ENCODE results near the gene KNDC1.

Gene KNDC1

GRCh38 chr10:133198621-133199487 is 38.8 kb downstream of the KNDC1 start:
- no peak for TF ChIP-seq CTCF (IDR thresholded peaks at IDR 0.05; ENCODE audit: borderline replicate concordance, insufficient read depth, low read depth, low read length)
- H3K4me3 ChIP-seq (ENCODE audit: low read depth, low read length) = no peak overlapping the region

- H3K4me3 ChIP-seq (ENCODE audit: low read depth, low read length) = no peak overlapping the region
- TF ChIP-seq CTCF (IDR thresholded peaks at IDR 0.05; ENCODE audit: borderline replicate concordance, insufficient read depth, low read depth, low read length) = no peak
These were observed 39.5 kb downstream of the KNDC1 start for GRCh38 chr10:133199488-133199885.

- no peak overlapping the region for H3K4me3 ChIP-seq (ENCODE audit: low read depth, low read length)
- no peak for TF ChIP-seq CTCF (IDR thresholded peaks at IDR 0.05; ENCODE audit: borderline replicate concordance, insufficient read depth, low read depth, low read length)
These were observed 40.1 kb downstream of the KNDC1 start for GRCh38 chr10:133199992-133200611.

- H3K4me3 ChIP-seq (ENCODE audit: low read depth, low read length) = no peak overlapping the region
- TF ChIP-seq CTCF (IDR thresholded peaks at IDR 0.05; ENCODE audit: borderline replicate concordance, insufficient read depth, low read depth, low read length) = no peak
These were observed 40.6 kb downstream of the KNDC1 start for GRCh38 chr10:133200621-133201031.

- no peak overlapping the region for H3K4me3 ChIP-seq (ENCODE audit: low read depth, low read length)
- TF ChIP-seq CTCF (IDR thresholded peaks at IDR 0.05; ENCODE audit: borderline replicate concordance, insufficient read depth, low read depth, low read length) = no peak
These were observed 41.3 kb downstream of the KNDC1 start for GRCh38 chr10:133201151-133201947.

- TF ChIP-seq CTCF (IDR thresholded peaks at IDR 0.05; ENCODE audit: borderline replicate concordance, insufficient read depth, low read depth, low read length) = no peak
These were observed 42.1 kb downstream of the KNDC1 start for GRCh38 chr10:133201948-133202725.

More at GRCh38 chr10:133201948-133202725, 42.1 kb downstream of the KNDC1 start:
- no peak overlapping the region for H3K4me3 ChIP-seq (ENCODE audit: low read depth, low read length)

All from GM12875 (cell line).